Stimulated activated CD4-positive, alpha-beta T cell treated with anti-CD3 and anti-CD28 coated beads, TNF-alpha, amount 100 ng/mL, for 1 hour (primary cell): Measurements from ENCODE around the gene DNASE2B.

Source experiments
- DNase-seq, 3 donors: peaks; one replicate each; pipeline ENCODE4 v3.0.0-alpha.2; 2020; ENCODE audit warnings: low read depth in 3 of 3, low spot score in 1 of 3

The DNASE2B gene, protein sequence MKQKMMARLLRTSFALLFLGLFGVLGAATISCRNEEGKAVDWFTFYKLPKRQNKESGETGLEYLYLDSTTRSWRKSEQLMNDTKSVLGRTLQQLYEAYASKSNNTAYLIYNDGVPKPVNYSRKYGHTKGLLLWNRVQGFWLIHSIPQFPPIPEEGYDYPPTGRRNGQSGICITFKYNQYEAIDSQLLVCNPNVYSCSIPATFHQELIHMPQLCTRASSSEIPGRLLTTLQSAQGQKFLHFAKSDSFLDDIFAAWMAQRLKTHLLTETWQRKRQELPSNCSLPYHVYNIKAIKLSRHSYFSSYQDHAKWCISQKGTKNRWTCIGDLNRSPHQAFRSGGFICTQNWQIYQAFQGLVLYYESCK

DNA sequence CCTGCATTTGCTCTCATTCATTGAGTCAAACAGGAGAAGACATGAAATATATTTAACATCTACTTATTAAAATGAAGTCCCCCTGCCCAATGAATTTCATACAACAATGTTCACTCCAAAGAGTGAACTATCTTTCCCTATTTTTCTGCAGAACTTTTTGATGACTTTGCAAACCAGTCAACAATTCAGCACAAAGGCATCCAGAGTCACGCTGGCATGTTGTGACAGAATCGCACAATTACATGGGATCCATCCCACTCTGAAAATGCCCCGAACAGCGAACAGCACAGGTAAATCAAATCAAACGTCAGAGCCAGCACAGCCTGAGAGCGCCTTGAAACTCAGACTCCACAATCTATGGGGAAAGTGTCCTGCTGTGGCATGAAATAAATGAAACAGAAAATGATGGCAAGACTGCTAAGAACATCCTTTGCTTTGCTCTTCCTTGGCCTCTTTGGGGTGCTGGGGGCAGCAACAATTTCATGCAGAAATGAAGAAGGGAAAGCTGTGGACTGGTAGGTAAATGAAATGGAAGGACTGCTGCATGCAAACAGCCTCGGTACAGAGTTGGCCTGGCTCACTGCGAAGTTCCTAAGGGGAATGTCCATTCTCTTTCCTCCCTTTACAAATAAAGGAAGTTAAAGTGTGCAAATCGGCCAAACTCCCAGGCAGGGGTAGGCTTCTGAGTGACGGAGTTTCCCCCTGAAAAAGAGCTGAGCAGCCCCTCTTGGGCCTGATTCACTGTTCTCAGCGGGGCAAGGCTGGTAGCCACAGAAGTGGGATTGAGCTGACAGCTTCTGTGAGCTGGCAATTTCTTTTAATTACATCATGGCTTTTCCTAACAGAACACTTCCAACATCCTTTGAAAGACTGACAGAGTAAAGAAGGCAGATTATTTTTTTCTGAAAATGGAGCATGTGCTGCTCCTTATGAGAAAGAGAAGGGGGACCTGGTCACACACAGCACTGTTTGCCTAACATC is at the start of gene DNASE2B:
TSS of gene DNASE2B (plus strand) at position 310 of the 981 bp plus-strand sequence. CDS start at position 391, 81 bp downstream.
- DNase-seq, result no peak

GRCh38 chr1:84348759-84349158 is 49.5 kb upstream of the DNASE2B start:
- DNase-seq, result no peak

DNA sequence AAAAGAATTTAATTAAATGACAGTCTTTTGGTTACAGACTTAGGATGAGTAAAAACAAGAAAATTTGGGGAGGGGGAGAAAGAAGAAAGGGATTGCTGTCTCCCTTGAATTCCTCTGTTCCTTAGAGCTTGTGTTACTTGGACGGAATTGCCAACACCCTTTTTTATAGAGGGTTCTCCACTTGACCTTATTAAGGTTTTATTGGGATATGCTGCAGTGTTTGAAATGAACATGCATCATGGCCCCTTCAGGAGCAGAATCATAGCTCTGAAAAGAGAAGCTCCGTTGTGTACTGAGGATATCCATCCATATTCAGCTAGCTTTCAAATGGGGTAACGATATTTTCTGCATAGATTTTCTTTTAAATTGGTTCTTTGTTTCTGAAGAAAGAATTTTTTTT is 48.2 kb upstream of the DNASE2B start:
- no peak for DNase-seq

DNA sequence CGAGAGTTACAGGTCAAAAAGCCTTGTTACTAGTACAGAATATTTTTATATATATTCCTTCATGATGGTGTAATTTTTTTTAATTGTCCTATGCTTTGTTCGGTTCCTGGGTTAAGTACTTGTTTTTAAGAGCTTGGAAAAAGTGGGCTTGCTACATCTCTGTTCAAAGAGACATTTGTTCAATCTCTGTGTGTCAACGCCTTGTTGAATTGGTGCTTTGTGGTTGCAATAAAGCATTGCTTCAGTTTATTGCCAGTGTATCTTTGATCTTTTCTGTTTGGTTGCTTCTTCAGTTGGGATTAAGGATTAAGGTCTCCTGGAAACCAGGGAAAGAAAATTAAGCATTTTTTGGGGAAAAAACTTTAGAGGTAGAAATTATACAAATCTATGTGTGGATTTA is 47.7 kb upstream of the DNASE2B start:
- DNase-seq, result no peak

- no peak for DNase-seq
Observed at GRCh38 chr1:84352298-84353106, 45.8 kb upstream of the DNASE2B start.

DNA sequence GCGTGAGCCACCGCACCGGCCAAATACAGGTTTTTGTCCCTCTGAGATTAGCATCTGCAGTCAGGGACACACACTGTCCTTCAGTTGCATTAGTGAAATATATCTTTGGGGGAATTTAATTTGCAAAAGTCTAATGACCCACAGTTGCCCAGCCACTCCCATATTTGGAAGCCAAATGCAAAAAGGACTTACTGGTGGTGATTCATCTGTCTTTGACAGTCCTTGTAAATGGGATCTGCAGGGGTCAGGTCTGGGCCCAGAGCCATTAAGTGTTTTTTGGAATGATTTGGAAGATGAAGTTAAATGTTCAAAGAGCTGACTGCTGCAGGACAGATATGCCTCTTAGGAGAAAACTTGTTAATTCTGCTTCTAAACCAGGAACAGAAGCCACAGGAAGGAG is 44.6 kb upstream of the DNASE2B start:
- DNase-seq, result no peak

GRCh38 chr1:84355556-84355955 is 42.7 kb upstream of the DNASE2B start:
- DNase-seq, result no peak

DNA sequence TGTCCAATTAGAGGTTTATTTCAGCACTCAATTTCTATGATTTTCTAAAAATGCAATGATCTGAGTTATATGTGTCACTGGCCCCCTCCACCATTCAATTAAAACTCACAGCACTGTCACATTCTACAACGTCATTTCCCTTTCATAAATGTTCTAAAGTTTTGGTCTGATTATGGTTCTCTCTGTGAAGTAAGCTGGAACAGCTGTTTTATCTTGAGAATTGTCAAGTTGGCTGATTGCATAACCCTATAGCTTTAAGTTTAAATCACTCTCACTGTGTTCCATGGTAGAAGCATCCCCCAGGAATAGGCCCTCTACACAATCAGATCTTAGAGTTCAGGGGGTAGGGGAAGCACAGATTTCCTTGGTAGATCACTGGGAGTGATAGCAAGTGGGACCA is 41.4 kb upstream of the DNASE2B start:
- DNase-seq, result no peak

- no peak for DNase-seq
Observed at GRCh38 chr1:84358695-84359094, 39.6 kb upstream of the DNASE2B start.

DNA sequence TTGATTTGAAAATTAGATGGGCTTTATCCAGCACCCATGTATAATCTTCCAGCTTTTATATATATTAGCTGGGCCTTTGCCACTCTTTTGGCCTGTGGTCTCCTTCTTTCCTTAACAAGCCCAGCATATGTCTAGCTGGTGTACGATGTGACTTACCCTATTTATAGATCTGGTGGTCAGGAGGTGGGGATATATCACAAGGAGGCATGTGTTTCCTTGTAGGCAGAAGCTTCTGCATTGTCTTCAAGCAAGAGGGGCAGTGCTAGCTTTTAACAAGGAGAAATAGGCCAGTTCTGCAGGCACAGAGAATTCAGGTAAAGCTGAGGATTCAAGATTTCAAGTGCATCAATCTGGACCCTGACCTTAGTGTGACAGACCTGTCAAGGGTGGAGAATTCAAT is 38.0 kb upstream of the DNASE2B start:
- DNase-seq, result no peak

- DNase-seq, result no peak
Observed at GRCh38 chr1:84361796-84362195, 36.5 kb upstream of the DNASE2B start.

- no peak for DNase-seq
Observed at GRCh38 chr1:84363019-84363418, 35.3 kb upstream of the DNASE2B start.

DNA sequence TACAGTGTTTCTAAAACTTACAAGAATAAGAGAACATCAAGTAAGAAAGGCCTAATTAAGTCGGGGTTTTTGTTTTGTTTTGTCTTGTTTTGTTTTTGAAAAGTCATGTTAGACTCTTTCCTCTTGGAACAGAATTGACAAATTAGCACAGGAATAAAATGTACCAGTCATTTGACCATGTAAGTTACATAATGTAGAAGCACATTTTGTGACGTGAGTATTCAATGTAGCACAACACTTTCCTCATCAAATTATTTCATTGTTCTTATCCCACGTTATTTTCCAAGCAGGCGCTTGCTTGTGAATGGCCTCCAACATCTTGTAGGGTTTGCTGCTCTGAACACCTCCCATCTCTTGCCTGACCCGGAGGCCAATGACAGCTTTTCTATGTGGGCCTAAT is 34.7 kb upstream of the DNASE2B start:
- DNase-seq, result no peak

- no peak for DNase-seq
Observed at GRCh38 chr1:84365225-84366221, 32.8 kb upstream of the DNASE2B start.

DNA sequence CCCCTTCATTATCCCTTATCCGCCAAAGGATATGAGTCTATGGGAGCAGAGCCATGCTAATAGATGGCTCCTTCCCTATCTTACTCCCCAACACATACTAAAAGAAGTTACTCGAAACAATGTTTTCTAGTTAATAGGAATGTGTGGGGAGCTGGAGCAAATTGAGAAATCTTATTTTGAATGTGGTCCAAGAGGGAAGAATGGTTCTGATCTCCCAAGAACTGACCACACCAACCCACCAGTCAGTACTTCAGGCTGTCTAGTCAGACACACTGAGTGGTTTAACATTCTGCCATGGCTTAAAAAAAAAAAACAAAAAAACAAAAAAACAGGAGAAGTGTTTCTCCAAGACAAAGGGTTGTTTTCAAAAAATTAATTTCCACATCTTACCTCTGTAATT is 31.5 kb upstream of the DNASE2B start:
- DNase-seq, result no peak

- DNase-seq, result no peak
Observed at GRCh38 chr1:84367219-84367618, 31.1 kb upstream of the DNASE2B start.

DNA sequence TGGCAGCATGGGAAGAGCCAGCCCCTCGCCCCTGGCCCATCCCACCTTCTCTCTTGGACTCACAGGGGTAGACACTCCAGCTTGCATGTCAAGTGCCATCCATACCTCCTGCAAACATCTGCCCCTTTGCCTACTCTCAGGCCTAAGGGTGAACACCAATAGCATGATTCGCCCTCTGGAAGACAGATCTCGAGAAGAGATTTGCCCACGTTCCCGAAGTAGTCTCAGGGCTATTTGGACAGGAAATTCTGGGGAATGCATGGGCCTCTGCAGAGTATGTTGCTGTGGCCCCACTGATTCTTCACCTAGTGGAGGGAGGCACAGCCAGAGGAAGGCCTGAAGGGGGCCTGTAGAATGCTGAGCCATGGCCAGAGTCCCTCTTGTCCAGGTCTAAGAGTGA is 29.8 kb upstream of the DNASE2B start:
- no peak for DNase-seq

- no peak for DNase-seq
Observed at GRCh38 chr1:84370266-84370665, 28.0 kb upstream of the DNASE2B start.

DNA sequence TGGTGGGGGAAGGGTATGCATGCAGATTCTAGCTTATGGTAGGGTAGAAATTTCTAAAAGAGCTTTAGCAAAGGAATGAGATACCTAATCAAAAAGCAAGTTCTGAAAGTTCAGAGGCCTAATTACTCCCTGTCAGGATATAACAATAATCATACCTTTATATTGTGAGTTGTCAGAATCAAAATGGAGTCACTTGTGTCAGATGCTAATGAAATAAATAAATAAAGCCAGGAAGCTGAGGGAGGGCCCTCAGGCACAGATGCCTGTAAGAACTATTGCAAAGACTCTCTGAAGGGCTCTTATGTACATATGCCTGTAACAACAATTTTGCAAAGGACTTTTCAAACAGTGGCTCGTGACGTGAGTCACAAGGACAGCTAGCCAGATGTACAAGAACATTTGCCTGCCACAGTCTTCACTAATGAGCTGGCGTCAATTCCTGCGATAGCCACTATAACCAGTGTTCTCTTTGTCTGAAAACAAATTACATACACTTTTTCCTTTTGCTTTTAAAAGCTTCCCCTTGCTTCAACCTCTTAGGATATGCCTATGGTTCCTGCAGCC is 27.4 kb upstream of the DNASE2B start:
- no peak for DNase-seq
